ENCODE results near the gene NIM1K. TPM values are rescaled to one million over a fixed set of nuclear protein-coding genes. Genes with fewer than 3 reads are reported as not detected.

The NIM1K gene
- total and polyA plus RNA-seq, 2 donors (not counting 1 experiment from before 2014, with no cell fraction given): 0.13 to 0.32 TPM

GRCh38 chr5:43290726-43291125 is 98.7 kb downstream of the NIM1K start:
- intact Hi-C loops (cut with micrococcal nuclease): no loop called here
- Histone ChIP-seq H3K9me3 (ENCODE audit: control extremely low read depth in 1 of 3, control insufficient read depth in 2 of 3, insufficient read depth in 1 of 3, low read length in 2 of 3) (no peaks in the 10 kb centered on the region), H4K20me1 (ENCODE audit: control insufficient read depth, insufficient read depth, low read length, poor library complexity, severe bottlenecking) (peaks cover 4% of the 10 kb centered on the region), H3K27ac (ENCODE audit: low read length in 2 of 2) (no peak overlapping the region), H2AFZ (ENCODE audit: insufficient read depth, low read depth, low read length, poor library complexity, severe bottlenecking) (no peak overlapping the region), H3K9ac (ENCODE audit: low read length) (no peak overlapping the region), H3K36me3 (replicated peaks in 1 of 2; ENCODE audit: control extremely low read depth in 1 of 2, control insufficient read depth in 1 of 2, extremely low read depth in 1 of 2, insufficient read depth in 2 of 2, low read length in 1 of 2) (peaks cover 4 to 66% of the 10 kb centered on the region in 2 experiments), H3K4me3 (ENCODE audit: control extremely low read depth in 1 of 5, extremely low read depth in 1 of 5, insufficient read depth in 1 of 5, low read depth in 2 of 5, low read length in 4 of 5) (no peak overlapping the region), H3K27me3 (replicated peaks in 1 of 4; ENCODE audit: control extremely low read depth in 1 of 4, control insufficient read depth in 3 of 4, insufficient read depth in 4 of 4, low read length in 3 of 4) (no peaks in the 10 kb centered on the region), H3K4me1 (ENCODE audit: control insufficient read depth in 2 of 2, insufficient read depth in 2 of 2, low read length in 2 of 2) (no peaks in the 10 kb centered on the region), H3K4me2 (replicated peaks; ENCODE audit: low read depth, low read length, poor library complexity, severe bottlenecking) (no peak overlapping the region), H3K79me2 (ENCODE audit: control insufficient read depth, insufficient read depth, low read length) (no peaks in the 10 kb centered on the region)
- no peaks in the 10 kb centered on the region for H3K27me3 Mint-ChIP-seq
- ATAC-seq (ENCODE audit: low read depth): no peak
- ChIA-PET CTCF (no interaction called here), POLR2A (no interaction called here)
- no peak overlapping the region for H3K4me3 Mint-ChIP-seq
- no peak for DNase-seq
- WGBS (ENCODE audit: insufficient coverage): 41% methylated on average over 2 of the region's 2 CpGs
- H3K4me1 Mint-ChIP-seq: no peaks in the 10 kb centered on the region
- H3K9me3 Mint-ChIP-seq (ENCODE audit: insufficient read depth): no peaks in the 10 kb centered on the region
- no peak overlapping the region for H3K27ac Mint-ChIP-seq
- TF ChIP-seq EZH2 (IDR thresholded peaks at IDR 0.05; ENCODE audit: borderline replicate concordance, insufficient read depth, low read depth, low read length, poor library complexity, severe bottlenecking): no peak
- no peak for TF ChIP-seq CTCF (IDR thresholded peaks at IDR 0.05)

- Histone ChIP-seq H3K4me2 (replicated peaks; ENCODE audit: low read depth, low read length, poor library complexity, severe bottlenecking) (no peak overlapping the region), H3K79me2 (ENCODE audit: control insufficient read depth, insufficient read depth, low read length) (peaks cover 7% of the 10 kb centered on the region), H3K4me3 (ENCODE audit: control extremely low read depth in 1 of 5, extremely low read depth in 1 of 5, insufficient read depth in 1 of 5, low read depth in 2 of 5, low read length in 4 of 5) (no peak overlapping the region), H3K27me3 (replicated peaks in 1 of 4; ENCODE audit: control extremely low read depth in 1 of 4, control insufficient read depth in 3 of 4, insufficient read depth in 4 of 4, low read length in 3 of 4) (no peaks in the 10 kb centered on the region), H3K9me3 (ENCODE audit: control extremely low read depth in 1 of 3, control insufficient read depth in 2 of 3, insufficient read depth in 1 of 3, low read length in 2 of 3) (no peaks in the 10 kb centered on the region), H4K20me1 (ENCODE audit: control insufficient read depth, insufficient read depth, low read length, poor library complexity, severe bottlenecking) (peaks cover 13% of the 10 kb centered on the region), H3K9ac (ENCODE audit: low read length) (no peak overlapping the region), H3K36me3 (replicated peaks in 1 of 2; ENCODE audit: control extremely low read depth in 1 of 2, control insufficient read depth in 1 of 2, extremely low read depth in 1 of 2, insufficient read depth in 2 of 2, low read length in 1 of 2) (peaks cover 8 to 80% of the 10 kb centered on the region in 2 experiments), H3K27ac (ENCODE audit: low read length in 2 of 2) (no peak overlapping the region), H2AFZ (ENCODE audit: insufficient read depth, low read depth, low read length, poor library complexity, severe bottlenecking) (no peak overlapping the region), H3K4me1 (ENCODE audit: control insufficient read depth in 2 of 2, insufficient read depth in 2 of 2, low read length in 2 of 2) (no peaks in the 10 kb centered on the region)
- intact Hi-C loops (cut with micrococcal nuclease): no loop called here
- no peak overlapping the region for H3K27ac Mint-ChIP-seq
- POLR2A ChIA-PET: no interaction called here
- no peak for ATAC-seq (ENCODE audit: low read depth)
- CTCF ChIA-PET: no interaction called here
- DNase-seq: no peak
- H3K27me3 Mint-ChIP-seq: no peaks in the 10 kb centered on the region
- no peaks in the 10 kb centered on the region for H3K9me3 Mint-ChIP-seq (ENCODE audit: insufficient read depth)
- no peaks in the 10 kb centered on the region for H3K4me1 Mint-ChIP-seq
- no peak overlapping the region for H3K4me3 Mint-ChIP-seq
- TF ChIP-seq CTCF (IDR thresholded peaks at IDR 0.05): no peak
- TF ChIP-seq EZH2 (IDR thresholded peaks at IDR 0.05; ENCODE audit: borderline replicate concordance, insufficient read depth, low read depth, low read length, poor library complexity, severe bottlenecking): no peak
Measured at GRCh38 chr5:43294226-43294625, 102.2 kb downstream of the NIM1K start.
